Measurements from ENCODE around the gene DTX4.

GRCh38 chr11:59214141-59214893 lies 42.4 kb downstream of the DTX4 start:
- no peak for TF ChIP-seq REST (IDR thresholded peaks at IDR 0.05; ENCODE audit: insufficient read depth in 1 of 2, low read depth in 2 of 2, low read length in 1 of 2)
- TF ChIP-seq CTCF (IDR thresholded peaks at IDR 0.05) = no peak
